Measurements from ENCODE around the gene PRSS58.
A peak's percentile ranks its signal among the peaks of the same experiment; 100 is the strongest.

PRSS58 gene

GRCh38 chr7:142257958-142258357 lies at the start of gene PRSS58:
Gene PRSS58, minus strand, starts transcription at chr7:142258058. Its CDS starts 351 bp downstream, at chr7:142257707.
- H3K4me3 ChIP-seq (ENCODE audit: low read depth, low read length), result no peak within 1 kb of the TSS
- TF ChIP-seq CTCF (IDR thresholded peaks at IDR 0.05; ENCODE audit: low read depth, low read length), result no peak

- no peak overlapping the region for H3K4me3 ChIP-seq (ENCODE audit: low read depth, low read length)
- no peak for TF ChIP-seq CTCF (IDR thresholded peaks at IDR 0.05; ENCODE audit: low read depth, low read length)
Observed at GRCh38 chr7:142307246-142307900, 49.5 kb upstream of the PRSS58 start.

GRCh38 chr7:142303650-142304049 lies 45.8 kb upstream of the PRSS58 start:
- no peak for TF ChIP-seq CTCF (IDR thresholded peaks at IDR 0.05; ENCODE audit: low read depth, low read length)
- H3K4me3 ChIP-seq (ENCODE audit: low read depth, low read length), result no peak overlapping the region

- no peak overlapping the region for H3K4me3 ChIP-seq (ENCODE audit: low read depth, low read length)
Observed at GRCh38 chr7:142301923-142302550, 44.2 kb upstream of the PRSS58 start.

GRCh38 chr7:142301299-142301698 lies 43.4 kb upstream of the PRSS58 start:
- no peak overlapping the region for H3K4me3 ChIP-seq (ENCODE audit: low read depth, low read length)
- TF ChIP-seq CTCF (IDR thresholded peaks at IDR 0.05; ENCODE audit: low read depth, low read length), result no peak

More at GRCh38 chr7:142301923-142302550, 44.2 kb upstream of the PRSS58 start:
- TF ChIP-seq CTCF (IDR thresholded peaks at IDR 0.05; ENCODE audit: low read depth, low read length), result peak; percentile 27

- no peak for TF ChIP-seq CTCF (IDR thresholded peaks at IDR 0.05; ENCODE audit: low read depth, low read length)
- no peak overlapping the region for H3K4me3 ChIP-seq (ENCODE audit: low read depth, low read length)
Observed at GRCh38 chr7:142300689-142301088, 42.8 kb upstream of the PRSS58 start.

GRCh38 chr7:142299237-142299781 lies 41.5 kb upstream of the PRSS58 start:
- no peak overlapping the region for H3K4me3 ChIP-seq (ENCODE audit: low read depth, low read length)
- TF ChIP-seq CTCF (IDR thresholded peaks at IDR 0.05; ENCODE audit: low read depth, low read length), result no peak
